NCI-H446 (cell line): ENCODE measurements around the gene PRKACG.

Experiments
- DNase-seq, 2 experiments: peaks; one replicate each; lab custom pipeline; 2025; lab: John Stamatoyannopoulos, UW

Gene PRKACG

GRCh38 chr9:68983522-68984424 lies 30.1 kb downstream of the PRKACG start:
- no peak for DNase-seq

DNA sequence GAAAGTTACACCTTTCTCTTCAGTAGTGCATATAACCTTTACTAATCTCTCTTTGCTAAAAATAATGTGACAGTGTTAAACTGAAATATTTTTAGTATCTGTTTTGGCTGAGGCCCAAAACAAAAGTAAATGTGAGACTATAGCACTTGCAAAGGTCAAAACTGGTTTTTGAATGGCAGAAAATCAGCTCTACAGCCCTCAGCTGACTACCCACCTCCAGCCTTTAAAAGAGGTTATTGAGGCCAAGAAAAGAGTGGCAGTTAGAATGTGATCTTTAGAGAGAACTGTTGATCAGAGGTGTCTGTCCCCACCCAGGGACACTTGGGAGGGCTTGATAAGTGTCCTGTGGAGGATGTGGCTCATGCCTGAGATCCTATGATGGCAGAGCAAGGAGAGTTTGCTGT lies 30.9 kb downstream of the PRKACG start:
- no peak for DNase-seq

DNA sequence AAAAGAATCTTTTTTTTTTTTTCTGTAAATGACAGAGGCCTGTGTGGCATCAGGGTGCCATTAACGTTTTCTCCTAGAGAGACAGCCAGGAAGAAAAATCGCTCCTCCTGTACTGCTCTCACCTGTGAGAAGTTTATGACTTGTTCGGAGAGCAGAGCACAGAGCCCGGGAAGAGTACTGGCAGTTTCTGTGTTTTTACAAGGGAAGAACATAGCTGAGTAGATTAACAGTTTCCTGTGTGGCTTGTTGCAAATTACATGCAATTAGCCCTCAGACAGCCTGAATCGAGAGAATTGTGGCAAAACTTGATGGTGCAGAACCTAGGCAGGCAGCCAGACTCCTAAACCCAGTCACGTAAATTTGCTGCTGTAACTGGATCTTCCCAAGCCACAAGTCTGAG lies 32.1 kb downstream of the PRKACG start:
- no peak for DNase-seq

DNA sequence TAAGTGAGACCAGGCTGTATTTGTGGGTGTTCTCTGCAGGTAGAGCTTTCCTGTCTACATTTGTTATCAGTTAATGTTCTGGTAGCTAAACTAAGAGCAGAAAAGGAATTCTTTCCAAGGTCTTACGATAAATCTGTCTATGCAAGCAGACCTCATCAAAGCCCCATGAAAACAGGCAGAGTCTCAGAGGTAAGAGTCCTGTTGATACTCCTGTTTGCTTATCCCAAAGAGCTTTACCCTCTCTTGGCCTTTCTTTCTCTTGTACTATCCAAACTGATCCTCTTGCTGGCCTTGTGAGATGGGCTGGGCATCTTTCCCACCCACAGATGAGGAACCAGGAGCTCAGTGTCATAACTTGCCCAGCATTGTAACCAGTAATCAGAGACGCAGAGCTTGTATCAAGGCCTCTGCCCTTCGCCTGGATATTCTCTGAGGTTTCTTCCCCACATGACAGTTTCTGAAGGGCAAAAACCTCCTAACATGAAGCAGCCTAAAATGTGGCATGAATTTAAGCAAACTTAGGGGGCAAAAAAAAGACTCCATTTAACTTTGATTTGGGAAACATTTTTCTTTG lies 33.5 kb downstream of the PRKACG start:
- DNase-seq: no peak

DNA sequence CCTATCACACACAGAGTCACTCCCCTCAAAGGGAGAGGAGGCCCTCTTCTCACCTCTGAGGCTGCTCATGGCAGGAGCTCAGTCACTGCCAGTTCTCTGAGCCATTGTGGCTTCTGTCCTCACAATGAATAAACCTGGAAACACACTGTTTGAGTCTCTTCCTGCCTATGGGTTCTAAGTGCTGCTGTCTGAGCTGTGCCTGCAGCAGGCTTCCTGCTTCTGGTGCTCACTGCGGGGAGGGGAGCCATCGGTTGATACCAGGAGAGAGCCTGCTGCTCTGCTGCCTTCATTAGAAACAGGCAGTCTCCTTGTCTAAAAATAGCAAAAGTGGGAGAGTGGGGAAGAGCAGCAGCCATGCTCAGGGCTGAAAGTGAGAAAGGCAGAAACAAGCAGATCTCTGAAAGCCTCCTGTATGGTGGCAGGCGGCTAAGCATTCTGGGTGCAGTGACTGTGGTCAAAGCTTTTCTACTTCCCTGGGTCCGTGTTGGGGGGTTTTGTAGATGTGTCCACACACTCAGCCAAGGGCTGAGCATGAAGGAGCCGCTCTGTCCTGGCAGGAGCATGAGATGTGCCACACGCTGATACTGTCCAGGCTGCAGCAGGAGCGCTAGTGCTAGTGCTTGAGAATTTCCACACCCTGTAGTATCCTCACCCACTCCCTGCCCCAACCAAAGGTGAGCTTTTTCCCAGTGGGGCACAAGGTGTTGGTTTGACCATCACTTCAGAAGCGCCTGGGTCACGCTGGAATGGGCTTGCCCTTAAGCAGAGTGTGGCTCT lies 34.2 kb downstream of the PRKACG start:
- no peak for DNase-seq

GRCh38 chr9:68978501-68978900 lies 35.4 kb downstream of the PRKACG start:
- DNase-seq: no peak

GRCh38 chr9:68978066-68978465 lies 35.8 kb downstream of the PRKACG start:
- no peak for DNase-seq

GRCh38 chr9:68975365-68976043 lies 38.4 kb downstream of the PRKACG start:
- no peak for DNase-seq

GRCh38 chr9:68974901-68975300 lies 39.0 kb downstream of the PRKACG start:
- no peak for DNase-seq

- DNase-seq: no peak
These were observed 39.5 kb downstream of the PRKACG start for GRCh38 chr9:68974431-68974830.

DNA sequence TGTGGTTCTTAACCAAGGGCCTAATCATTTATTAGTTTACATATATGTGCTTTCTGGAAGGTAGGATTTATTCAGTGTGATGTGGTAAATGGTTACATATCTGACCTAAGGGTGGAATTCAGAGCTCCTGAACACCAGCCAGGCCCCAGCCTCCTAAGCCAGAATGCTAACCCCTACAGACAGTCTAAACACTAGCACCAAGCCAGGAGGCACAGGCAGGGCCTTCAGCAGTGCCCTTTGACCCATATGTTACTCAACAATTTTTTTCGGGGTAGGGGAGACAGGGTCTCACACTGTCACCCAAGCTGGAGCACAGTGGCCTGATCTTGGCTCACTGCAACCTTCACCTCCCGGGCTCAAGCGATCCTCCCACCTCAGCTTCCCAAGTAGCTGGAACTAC lies 40.3 kb downstream of the PRKACG start:
- DNase-seq: no peak

GRCh38 chr9:68970151-68970550 lies 43.8 kb downstream of the PRKACG start:
- DNase-seq: no peak

GRCh38 chr9:68969538-68969937 lies 44.4 kb downstream of the PRKACG start:
- no peak for DNase-seq

GRCh38 chr9:68967800-68968199 lies 46.1 kb downstream of the PRKACG start:
- no peak for DNase-seq

- no peak for DNase-seq
These were observed 47.4 kb downstream of the PRKACG start for GRCh38 chr9:68966496-68966944.

- DNase-seq: no peak
These were observed 49.1 kb downstream of the PRKACG start for GRCh38 chr9:68964765-68965164.

DNA sequence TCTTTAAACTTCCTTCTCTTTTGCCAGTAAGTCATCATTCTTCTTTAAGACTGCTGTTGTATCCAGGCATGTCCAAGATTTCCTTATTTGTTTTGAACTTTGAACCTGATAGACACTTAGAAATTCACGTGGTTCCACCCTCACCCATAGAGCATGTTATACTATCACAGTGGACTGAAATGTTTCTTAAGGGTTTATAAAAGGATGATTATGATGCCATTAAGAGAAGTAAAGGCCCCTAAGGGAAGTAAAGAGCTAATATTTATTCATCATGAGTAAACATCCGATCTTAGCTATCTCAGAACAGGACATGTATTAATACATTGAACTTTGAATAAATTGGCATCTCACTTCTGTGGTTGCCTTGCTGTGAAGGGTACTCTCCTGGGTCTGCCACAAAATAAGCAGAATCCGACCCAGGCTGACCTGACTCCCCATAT lies 49.8 kb downstream of the PRKACG start:
- DNase-seq: no peak

DNA sequence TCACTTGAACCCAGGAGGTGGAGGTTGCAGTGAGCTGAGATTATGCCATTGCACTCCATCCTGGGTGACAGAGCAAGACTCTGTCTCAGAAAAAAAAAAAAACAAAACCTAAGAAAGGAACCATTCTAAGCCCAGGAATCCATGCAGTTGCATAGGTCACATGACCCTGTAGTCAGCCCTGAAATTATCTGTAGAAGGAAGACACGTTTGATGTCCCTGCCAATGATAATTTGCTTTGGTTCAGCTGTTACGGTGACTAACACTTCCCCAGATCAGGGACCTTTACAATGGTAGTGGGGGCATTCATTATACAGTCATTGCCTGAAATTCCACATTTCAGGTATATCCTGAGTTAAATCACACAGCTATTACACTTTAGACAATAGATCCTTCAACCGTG lies 50.5 kb downstream of the PRKACG start:
- DNase-seq: no peak
